HG02981 (cell line): Measurements from ENCODE around the gene M1AP.

ENCODE experiments used
- ATAC-seq: cut with Tn5 transposase; IDR thresholded peaks from one replicate; pipeline ENCODE4 v1.9.1; 2021; ENCODE audit warnings: mild to moderate bottlenecking, moderate library complexity; ENCODE audit not compliant: unreplicated experiment

Gene M1AP

GRCh38 chr2:74648009-74648443, at the start of gene M1AP:
TSS of gene M1AP (minus strand) at chr2:74648330. CDS start at chr2:74640275, 8,055 bp downstream.
- ATAC-seq: no peak

DNA sequence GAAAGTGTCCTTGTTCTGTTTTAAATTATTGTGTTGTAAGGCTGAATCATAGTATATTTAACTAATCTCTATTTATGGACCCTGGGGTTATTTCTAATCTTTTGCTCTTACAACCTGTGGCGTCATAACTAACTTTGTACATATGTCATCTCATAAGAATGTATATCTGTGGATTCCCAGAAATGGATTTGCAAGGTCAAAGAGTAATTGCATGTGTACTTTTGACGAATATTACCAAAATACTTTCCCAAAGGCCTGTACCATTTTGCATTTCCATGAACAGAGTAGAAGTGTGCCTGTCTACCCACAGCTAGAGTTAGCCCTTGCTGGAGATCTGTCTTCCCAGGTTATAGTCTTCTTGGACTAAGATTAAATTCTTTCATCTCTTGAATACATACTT, 48.7 kb upstream of the M1AP start:
- no peak for ATAC-seq

- no peak for ATAC-seq
Observed at GRCh38 chr2:74695663-74696062, 47.5 kb upstream of the M1AP start.

- ATAC-seq: no peak
Observed at GRCh38 chr2:74694281-74694680, 46.2 kb upstream of the M1AP start.

DNA sequence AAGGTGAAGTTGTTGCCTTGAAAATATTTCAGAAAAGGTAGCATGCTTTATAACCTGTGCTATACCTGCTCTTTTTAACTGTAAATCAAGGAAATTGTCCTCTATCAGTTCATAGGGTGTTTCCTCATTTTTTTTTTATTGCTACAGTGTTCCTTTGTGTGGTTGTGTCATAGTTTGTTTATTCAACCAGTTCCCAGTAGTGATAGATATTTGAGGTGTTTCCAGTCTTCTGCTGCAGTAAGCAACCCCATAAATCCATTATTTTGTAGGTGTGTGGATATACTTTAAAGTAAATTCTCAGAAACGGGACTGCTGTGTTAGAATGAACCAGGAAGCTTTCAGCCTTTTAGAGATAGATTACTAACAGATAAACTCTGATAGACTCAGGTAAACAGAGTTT, 45.5 kb upstream of the M1AP start:
- ATAC-seq: no peak

- ATAC-seq: no peak
Observed at GRCh38 chr2:74693213-74693612, 45.1 kb upstream of the M1AP start.

DNA sequence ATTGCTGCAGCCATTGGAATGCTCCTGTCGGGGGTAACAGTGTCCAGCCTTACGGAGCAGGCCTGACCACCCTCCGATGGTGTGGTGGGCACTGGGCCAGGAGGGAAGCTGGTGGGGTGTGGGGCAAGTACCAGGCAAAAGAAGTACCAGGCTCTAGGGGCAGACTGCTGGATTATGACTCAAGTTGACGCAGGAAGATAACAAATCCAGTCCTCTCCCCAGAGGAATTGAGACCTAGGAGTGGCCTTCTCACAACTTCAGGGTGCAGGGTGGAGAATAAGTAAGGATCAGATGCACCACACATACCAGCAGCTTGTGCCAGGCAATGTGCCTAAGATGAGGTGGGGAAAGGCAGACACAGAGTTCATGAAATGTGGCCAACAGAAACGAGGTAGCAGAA, 43.8 kb upstream of the M1AP start:
- no peak for ATAC-seq

- ATAC-seq: peak; percentile 85
Observed at GRCh38 chr2:74690571-74690970, 42.4 kb upstream of the M1AP start.

DNA sequence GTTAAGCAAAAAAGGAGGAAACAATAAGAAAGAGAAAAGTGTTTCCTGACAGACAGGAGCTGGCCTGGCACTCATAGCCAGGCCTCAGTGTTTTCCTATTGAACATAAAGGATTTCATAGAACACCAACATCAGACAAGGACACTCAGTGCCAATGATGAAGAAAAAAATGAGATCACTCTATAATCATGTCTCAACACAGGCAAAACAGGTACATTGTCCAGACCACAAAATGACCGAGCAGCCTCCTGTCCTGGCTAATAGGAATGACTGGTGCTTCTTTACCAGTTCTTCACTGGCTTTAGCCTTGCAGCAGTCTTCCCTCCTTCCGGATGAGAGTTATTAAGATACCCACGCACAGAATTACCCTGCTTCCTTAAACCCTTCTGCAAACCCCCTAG, 41.5 kb upstream of the M1AP start:
- no peak for ATAC-seq

DNA sequence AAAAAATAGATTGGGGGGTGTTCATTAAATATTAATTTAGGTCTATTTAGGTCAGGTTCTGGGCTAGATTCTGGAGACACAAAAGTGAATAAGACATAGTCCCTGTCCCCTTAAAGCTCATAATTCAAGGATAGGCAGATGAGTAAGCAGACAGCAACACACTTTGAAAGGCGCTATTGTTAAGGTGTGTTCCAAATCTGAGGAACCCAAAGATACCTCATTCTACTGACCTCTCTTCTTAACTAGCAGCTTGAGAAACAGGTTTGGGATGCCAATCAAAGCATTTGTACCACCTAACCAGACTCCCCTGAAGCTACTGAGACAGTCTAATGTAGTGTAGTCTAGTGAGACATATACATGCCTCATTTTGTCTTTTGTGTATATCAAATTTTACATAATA, 40.8 kb upstream of the M1AP start:
- ATAC-seq: no peak

- ATAC-seq: no peak
Observed at GRCh38 chr2:74685408-74685807, 37.3 kb upstream of the M1AP start.

GRCh38 chr2:74682501-74682900, 34.4 kb upstream of the M1AP start:
- no peak for ATAC-seq

DNA sequence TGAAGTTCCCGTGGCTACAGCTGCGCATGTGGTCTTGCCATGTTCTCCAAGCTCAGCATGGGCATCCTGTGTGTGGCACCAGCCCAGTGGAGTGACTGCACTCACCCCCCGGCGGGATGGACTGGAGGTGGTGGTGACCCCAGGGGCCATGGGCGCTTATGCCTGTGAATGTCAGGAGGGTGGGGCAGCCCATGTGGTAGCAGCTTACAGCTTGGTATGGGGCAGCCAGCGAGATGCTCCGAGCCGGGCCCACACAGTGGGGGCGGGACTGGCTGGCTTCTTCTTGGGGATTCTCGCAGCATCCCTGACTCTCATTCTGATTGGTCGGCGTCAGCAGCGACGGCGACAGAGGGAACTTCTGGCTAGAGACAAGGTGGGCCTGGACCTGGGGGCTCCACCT, 31.5 kb upstream of the M1AP start:
- no peak for ATAC-seq

- no peak for ATAC-seq
Observed at GRCh38 chr2:74676331-74676730, 28.2 kb upstream of the M1AP start.

GRCh38 chr2:74675090-74675489, 27.0 kb upstream of the M1AP start:
- ATAC-seq: no peak

DNA sequence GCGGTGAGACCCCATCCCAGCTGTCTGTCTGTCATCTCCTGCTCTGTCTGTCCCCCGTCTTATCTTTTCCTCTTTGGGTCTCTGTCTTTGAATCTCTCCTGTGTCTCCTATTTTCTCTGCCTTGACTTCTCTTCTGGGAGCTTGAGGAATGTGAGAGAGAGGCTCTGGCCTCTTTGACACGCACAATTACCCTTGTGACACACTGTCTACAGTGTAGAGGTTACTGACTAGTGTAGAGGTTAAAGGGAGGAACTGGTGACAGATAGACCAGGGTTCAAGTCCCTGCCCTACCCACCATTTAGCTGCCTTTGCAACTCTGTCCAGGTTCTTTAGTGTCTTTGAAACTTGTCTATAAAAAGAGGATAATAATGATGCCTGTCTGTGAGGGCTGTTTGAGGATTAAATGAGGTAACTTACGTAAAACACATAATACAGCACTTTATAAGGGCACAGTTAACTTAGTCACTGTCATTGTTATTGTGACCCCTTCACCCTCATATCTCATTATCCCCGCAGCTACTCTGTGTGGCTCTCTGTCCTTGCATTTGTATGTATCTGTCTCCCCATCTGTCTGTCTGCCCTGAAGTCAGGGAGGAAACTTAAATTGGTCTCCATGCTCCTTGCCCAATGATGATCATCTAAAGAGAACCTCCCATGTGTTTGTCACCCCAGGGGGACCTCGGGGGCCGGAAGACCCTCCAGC, 25.8 kb upstream of the M1AP start:
- ATAC-seq: no peak

GRCh38 chr2:74671479-74671878, 23.3 kb upstream of the M1AP start:
- no peak for ATAC-seq

- no peak for ATAC-seq
Observed at GRCh38 chr2:74670263-74670662, 22.1 kb upstream of the M1AP start.

GRCh38 chr2:74668087-74668486, 20.0 kb upstream of the M1AP start:
- no peak for ATAC-seq

DNA sequence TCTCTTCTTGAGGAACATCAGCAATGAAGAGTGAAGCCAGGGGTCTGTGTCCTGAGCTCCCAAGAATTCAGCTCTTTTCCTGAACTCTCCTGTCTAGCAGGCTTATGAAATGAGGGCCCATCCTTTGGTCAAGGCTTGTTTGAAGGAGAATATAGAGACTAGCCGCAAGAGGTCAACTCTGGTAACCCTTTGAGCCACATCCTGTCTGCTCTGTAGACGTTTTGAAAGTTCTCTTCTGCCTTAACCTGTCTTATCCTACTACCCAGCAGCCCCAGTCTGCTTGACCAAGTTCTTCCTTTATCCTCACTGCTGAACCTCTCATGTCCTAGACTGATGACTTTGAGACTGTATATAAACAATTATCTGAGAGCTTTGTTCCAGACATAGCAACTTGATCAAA, 11.3 kb upstream of the M1AP start:
- ATAC-seq: no peak

DNA sequence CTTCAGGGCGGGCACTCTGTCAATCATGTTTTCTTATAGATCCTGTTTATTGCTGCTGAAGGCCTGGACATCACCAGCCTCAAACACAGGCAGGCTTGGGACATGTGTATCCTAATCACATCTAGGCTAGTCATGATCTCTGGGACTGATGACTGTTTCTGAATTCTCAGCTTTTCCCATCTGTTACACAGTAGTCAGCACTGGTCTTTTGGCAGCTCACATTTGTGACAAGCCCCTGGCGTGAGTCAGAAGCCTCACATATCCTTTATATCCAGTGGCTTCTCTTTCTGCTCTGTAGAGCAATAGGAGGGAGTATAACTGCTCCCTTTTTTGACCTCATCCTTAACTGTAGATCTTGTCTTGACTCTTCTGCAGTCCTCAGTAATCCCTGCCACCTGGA, 10.4 kb upstream of the M1AP start:
- no peak for ATAC-seq

- no peak for ATAC-seq
Observed at GRCh38 chr2:74655579-74655978, 7.4 kb upstream of the M1AP start.
